Measurements from ENCODE around the gene MFSD6.

- TF ChIP-seq CTCF (IDR thresholded peaks at IDR 0.05): no peak
- no peak for TF ChIP-seq POLR2AphosphoS5 (IDR thresholded peaks at IDR 0.05)
- TF ChIP-seq POLR2A (IDR thresholded peaks at IDR 0.05): no peak
Observed at GRCh38 chr2:190481339-190481738, 73.2 kb downstream of the MFSD6 start.
